HG03095 (cell line): ENCODE measurements around the gene CMKLR1.

ENCODE experiments used
- ATAC-seq: cut with Tn5 transposase; IDR thresholded peaks from one replicate; pipeline ENCODE4 v1.9.1; 2021; ENCODE audit warnings: moderate library complexity; ENCODE audit not compliant: unreplicated experiment

CMKLR1 gene

GRCh38 chr12:108270035-108270848 is 68.9 kb downstream of the CMKLR1 start:
- no peak for ATAC-seq

- no peak for ATAC-seq
Observed at GRCh38 chr12:108269224-108269623, 69.9 kb downstream of the CMKLR1 start.

- ATAC-seq = no peak
Observed at GRCh38 chr12:108268397-108268796, 70.7 kb downstream of the CMKLR1 start.

GRCh38 chr12:108267450-108267849 is 71.7 kb downstream of the CMKLR1 start:
- no peak for ATAC-seq

GRCh38 chr12:108266131-108266530 is 73.0 kb downstream of the CMKLR1 start:
- no peak for ATAC-seq

GRCh38 chr12:108265505-108265904 is 73.6 kb downstream of the CMKLR1 start:
- no peak for ATAC-seq

GRCh38 chr12:108260969-108261368 is 78.1 kb downstream of the CMKLR1 start:
- no peak for ATAC-seq

- ATAC-seq = no peak
Observed at GRCh38 chr12:108260039-108260438, 79.1 kb downstream of the CMKLR1 start.

- ATAC-seq = no peak
Observed at GRCh38 chr12:108257610-108258106, 81.5 kb downstream of the CMKLR1 start.

- no peak for ATAC-seq
Observed at GRCh38 chr12:108257004-108257403, 82.1 kb downstream of the CMKLR1 start.

- no peak for ATAC-seq
Observed at GRCh38 chr12:108255252-108255602, 83.9 kb downstream of the CMKLR1 start.

GRCh38 chr12:108254517-108255251 is 84.4 kb downstream of the CMKLR1 start:
- no peak for ATAC-seq

- ATAC-seq = no peak
Observed at GRCh38 chr12:108254030-108254429, 85.1 kb downstream of the CMKLR1 start.

GRCh38 chr12:108253540-108253939 is 85.6 kb downstream of the CMKLR1 start:
- no peak for ATAC-seq

GRCh38 chr12:108252523-108252922 is 86.6 kb downstream of the CMKLR1 start:
- no peak for ATAC-seq

- no peak for ATAC-seq
Observed at GRCh38 chr12:108248011-108248410, 91.1 kb downstream of the CMKLR1 start.

- ATAC-seq = no peak
Observed at GRCh38 chr12:108247130-108247529, 92.0 kb downstream of the CMKLR1 start.

GRCh38 chr12:108241986-108242703 is 97.0 kb downstream of the CMKLR1 start:
- no peak for ATAC-seq

- no peak for ATAC-seq
Observed at GRCh38 chr12:108240928-108241327, 98.2 kb downstream of the CMKLR1 start.

GRCh38 chr12:108240027-108240785 is 98.9 kb downstream of the CMKLR1 start:
- no peak for ATAC-seq

- ATAC-seq = no peak
Observed at GRCh38 chr12:108239378-108239777, 99.7 kb downstream of the CMKLR1 start.
